ENCODE results near the gene GRIK2.

DNA sequence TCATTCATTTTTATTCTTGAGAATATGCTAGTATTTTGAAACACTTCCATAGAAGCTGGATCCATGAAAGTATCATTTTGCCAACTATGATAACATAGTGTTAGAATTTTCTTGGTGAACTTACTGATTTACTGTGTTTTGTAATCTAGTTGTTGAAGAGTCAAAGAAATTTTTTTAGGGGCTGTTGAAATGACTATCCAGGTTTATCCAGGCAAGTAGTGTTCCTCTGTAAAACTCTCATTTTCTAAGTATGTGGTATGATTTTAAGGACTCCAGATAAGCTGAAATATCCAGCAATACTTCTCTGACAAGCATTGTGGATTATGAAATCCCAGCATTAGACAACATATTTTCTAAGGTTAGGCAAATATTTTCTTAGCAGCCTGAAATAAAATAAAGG, 95.9 kb downstream of the GRIK2 start:
- no peak for TF ChIP-seq CTCF (IDR thresholded peaks at IDR 0.05)
- TF ChIP-seq ZFX (IDR thresholded peaks at IDR 0.05; ENCODE audit: borderline replicate concordance) = no peak
